NB4 (cell line): ENCODE results near the gene GDAP1L1.

Experiments used
- DNase-seq: peaks from one replicate; pipeline ENCODE4 v3.0.0; 2010; ENCODE audit warnings: low read depth
- H3K4me3 ChIP-seq: one replicate; pipeline ENCODE4 v1.5.1; 2011; ENCODE audit warnings: mild to moderate bottlenecking, low read depth, low read length, moderate library complexity
- CTCF ChIP-seq: IDR thresholded peaks from one replicate; pipeline ENCODE4 v1.5.1; 2012; ENCODE audit warnings: low read depth, low read length
- MYC ChIP-seq: IDR thresholded peaks from 2 replicates; pipeline ENCODE4 v1.6.1; 2011; ENCODE audit warnings: low read depth, low read length
- POLR2A ChIP-seq: IDR thresholded peaks from 2 replicates; pipeline ENCODE4 v1.6.1; 2011; ENCODE audit warnings: mild to moderate bottlenecking; ENCODE audit not compliant: insufficient read length; ENCODE audit errors: extremely low read depth
- TF ChIP-seq, protein P1 (sequence below): IDR thresholded peaks from 2 replicates; pipeline ENCODE4 v1.6.1; 2011; ENCODE audit warnings: low read depth, low read length

The GDAP1L1 gene

DNA sequence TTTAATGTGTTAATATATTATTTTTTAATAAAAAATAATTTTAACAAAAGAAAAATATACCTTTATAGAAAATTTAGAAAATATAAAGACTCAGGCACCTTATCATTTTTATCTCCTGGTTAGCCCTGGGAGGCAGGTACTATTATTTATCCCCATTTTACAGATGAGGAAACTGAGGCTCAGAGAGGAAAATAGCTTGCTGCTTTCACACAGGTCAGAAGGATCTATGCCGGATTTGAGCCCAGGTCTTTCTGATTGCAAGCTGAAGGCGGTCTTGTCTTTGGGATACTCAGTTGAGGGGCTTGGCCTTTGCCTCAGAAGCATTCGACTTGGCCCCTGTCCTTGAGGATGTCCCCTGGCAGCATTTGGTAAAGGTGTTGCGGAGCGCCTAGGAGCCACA, 25.1 kb upstream of the GDAP1L1 start:
- no peak for DNase-seq

GRCh38 chr20:44222633-44223368, 24.3 kb upstream of the GDAP1L1 start:
- TF ChIP-seq MYC (no peak), CTCF (peak; percentile 30)
- DNase-seq, result no peak
- no peak overlapping the region for H3K4me3 ChIP-seq

More for the DNA sequence above, 25.1 kb upstream of the GDAP1L1 start:
- TF ChIP-seq, protein P1, sequence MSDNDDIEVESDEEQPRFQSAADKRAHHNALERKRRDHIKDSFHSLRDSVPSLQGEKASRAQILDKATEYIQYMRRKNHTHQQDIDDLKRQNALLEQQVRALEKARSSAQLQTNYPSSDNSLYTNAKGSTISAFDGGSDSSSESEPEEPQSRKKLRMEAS, result no peak
- no peak for TF ChIP-seq POLR2A
- no peak overlapping the region for H3K4me3 ChIP-seq

DNA sequence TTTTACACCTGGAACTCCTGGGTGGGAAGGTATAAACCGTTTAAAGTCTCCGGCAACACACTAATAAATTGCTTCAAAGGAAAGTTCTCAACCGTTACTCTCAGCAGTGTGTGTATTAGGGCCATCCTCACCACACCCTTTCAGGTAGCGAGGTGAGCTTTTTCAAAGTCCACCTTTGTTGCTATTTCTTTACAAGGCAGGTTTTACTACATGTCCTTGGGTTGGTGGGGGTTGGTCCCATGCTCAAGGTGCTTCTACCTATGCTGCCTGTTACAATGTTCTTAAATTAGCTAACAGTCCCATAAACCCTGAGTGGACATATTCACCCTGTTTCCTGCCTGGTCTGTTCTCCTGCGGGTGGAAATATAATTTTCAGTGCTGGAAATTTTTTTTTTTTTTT, 23.4 kb upstream of the GDAP1L1 start:
- no peak for TF ChIP-seq CTCF
- TF ChIP-seq, protein P1, result no peak
- TF ChIP-seq POLR2A, result no peak
- no peak for TF ChIP-seq MYC
- no peak overlapping the region for H3K4me3 ChIP-seq
- no peak for DNase-seq

- H3K4me3 ChIP-seq, result no peak overlapping the region
- TF ChIP-seq CTCF, result no peak
- no peak for TF ChIP-seq POLR2A
- TF ChIP-seq, protein P1, result no peak
- DNase-seq, result no peak
These were observed 22.5 kb upstream of the GDAP1L1 start for GRCh38 chr20:44224637-44225036.

- no peak for TF ChIP-seq MYC
- no peak for DNase-seq
- no peak overlapping the region for H3K4me3 ChIP-seq
These were observed 18.4 kb upstream of the GDAP1L1 start for GRCh38 chr20:44228465-44229258.

GRCh38 chr20:44231193-44231592, 15.9 kb upstream of the GDAP1L1 start:
- no peak overlapping the region for H3K4me3 ChIP-seq
- TF ChIP-seq CTCF (no peak), POLR2A (no peak), MYC (no peak)
- TF ChIP-seq, protein P1, result no peak
- no peak for DNase-seq
